HepG2 (cell line): ENCODE measurements around the gene DOK4. TPM values are rescaled to one million over a fixed set of nuclear protein-coding genes. Genes with fewer than 3 reads are reported as not detected.

ENCODE experiments used
- BRCA1 ChIP-seq: sonication (generic); formaldehyde crosslinking; IDR thresholded peaks from 2 replicates; pipeline ENCODE4 v1.4.0; 2020; ENCODE audit warnings: missing genetic modification reagents
- CCDC6 ChIP-seq: sonication (generic); formaldehyde crosslinking; IDR thresholded peaks from 2 replicates; pipeline ENCODE4 v1.8.1; 2022; ENCODE audit warnings: mild to moderate bottlenecking, missing genetic modification reagents, moderate library complexity
- CHD4 ChIP-seq: fragments of 200-600 bp; sonication (generic); IDR thresholded peaks from 2 replicates; pipeline ENCODE4 v1.7.0; 2017; ENCODE audit warnings: mild to moderate bottlenecking, low read length, borderline replicate concordance
- HMGA1 ChIP-seq: sonication (generic); formaldehyde crosslinking; conservative IDR thresholded peaks from 2 replicates; pipeline ENCODE4 v1.4.0; 2020; ENCODE audit warnings: missing genetic modification reagents
- IRF1 ChIP-seq: sonication (generic); formaldehyde crosslinking; IDR thresholded peaks from 2 replicates; pipeline ENCODE4 v1.4.0; 2020; ENCODE audit warnings: low read depth, mild to moderate bottlenecking, missing genetic modification reagents
- KAT2B ChIP-seq: fragments of 150-350 bp; IDR thresholded peaks from 2 replicates; pipeline ENCODE4 v1.6.1; 2014; ENCODE audit warnings: low read depth, low read length, borderline replicate concordance
- KAT7 ChIP-seq: IDR thresholded peaks from 2 replicates; pipeline ENCODE4 v1.6.1; 2018; ENCODE audit warnings: borderline replicate concordance, missing compliant biosample characterization
- KAT8 ChIP-seq: IDR thresholded peaks from 2 replicates; pipeline ENCODE4 v1.6.1; 2016; ENCODE audit warnings: missing genetic modification reagents, missing compliant biosample characterization
- MBNL3 ChIP-seq: fragments of 250-450 bp; sonication (Bioruptor Pico); conservative IDR thresholded peaks from 2 replicates; pipeline ENCODE4 v1.8.0; 2022; ENCODE audit warnings: mild to moderate bottlenecking, inconsistent platforms
- SP5 ChIP-seq: IDR thresholded peaks from 2 replicates; pipeline ENCODE4 v1.6.1; 2016; ENCODE audit warnings: low read depth, borderline replicate concordance
- YEATS2 ChIP-seq: sonication (generic); formaldehyde crosslinking; IDR thresholded peaks from 2 replicates; pipeline ENCODE4 v1.4.0; 2020; ENCODE audit warnings: missing genetic modification reagents, borderline replicate concordance
- ZFP62 ChIP-seq: sonication (generic); formaldehyde crosslinking; IDR thresholded peaks from 2 replicates; pipeline ENCODE4 v1.4.0; 2020; ENCODE audit warnings: missing genetic modification reagents
- ZNF781 ChIP-seq: sonication (generic); formaldehyde crosslinking; IDR thresholded peaks from 2 replicates; pipeline ENCODE4 v1.5.1; 2020; ENCODE audit warnings: borderline replicate concordance, mild to moderate bottlenecking, missing genetic modification reagents; ENCODE audit errors: not compliant biosample characterization
- polyA plus RNA-seq, 8 experiments: library from polyadenylated mRNA; depleted of rRNA in 3 of 8; stranded (reverse) in 7 of 8; unstranded in 1 of 8; fragments of >200 nt; fragmentation: Illumina TruSeq in 4 of 8; extraction: Trizol in 4 of 8; gene quantifications; 2 replicates each; pipeline versions ENCODE4 v1.2.1 to v1.2.3, GENCODE V29; 2011 to 2016; ENCODE audit warnings: low read depth in 4 of 8, missing spikeins in 1 of 8, mixed read lengths in 1 of 8; ENCODE audit not compliant: insufficient read depth in 1 of 8
- total RNA-seq, 5 experiments: library from RNA; depleted of rRNA; stranded (reverse); fragments of >200 nt; fragmentation: Illumina TruSeq; extraction: Trizol; gene quantifications; 2 replicates each; pipeline ENCODE4 v1.2.3, GENCODE V29; 2016; ENCODE audit warnings: low read depth in 1 of 5
- TF ChIP-seq, protein P1 (sequence below): sonication (generic); formaldehyde crosslinking; IDR thresholded peaks from 2 replicates; pipeline ENCODE4 v1.8.1; 2023; ENCODE audit warnings: missing genetic modification reagents, mild to moderate bottlenecking, borderline replicate concordance
- TF ChIP-seq, protein P2 (sequence below): sonication (generic); formaldehyde crosslinking; IDR thresholded peaks from 2 replicates; pipeline ENCODE4 v1.5.1; 2020; ENCODE audit warnings: mild to moderate bottlenecking, missing genetic modification reagents, moderate library complexity
- TF ChIP-seq, protein P3 (sequence below): sonication (generic); formaldehyde crosslinking; IDR thresholded peaks from 2 replicates; pipeline ENCODE4 v1.5.0; 2020; ENCODE audit warnings: mild to moderate bottlenecking, missing genetic modification reagents, borderline replicate concordance
- TF ChIP-seq, protein P4 (sequence below): IDR thresholded peaks from 2 replicates; pipeline ENCODE4 v1.6.1; 2016; ENCODE audit warnings: missing compliant biosample characterization, missing genetic modification reagents, borderline replicate concordance

DOK4 gene
- total and polyA plus RNA-seq, 2 of the 13 experiments (the other 11 are each of a cell fraction or from before 2014, with no cell fraction given): 52.7 to 70.0 TPM

- no peak for TF ChIP-seq CHD4
- no peak for TF ChIP-seq BRCA1 (CRISPR knock-in tag)
- no peak for TF ChIP-seq CCDC6 (CRISPR knock-in tag)
- TF ChIP-seq ZFP62 (CRISPR knock-in tag): no peak
- no peak for TF ChIP-seq KAT8 (CRISPR knock-in tag)
- TF ChIP-seq, protein P1, sequence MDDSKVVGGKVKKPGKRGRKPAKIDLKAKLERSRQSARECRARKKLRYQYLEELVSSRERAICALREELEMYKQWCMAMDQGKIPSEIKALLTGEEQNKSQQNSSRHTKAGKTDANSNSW (CRISPR knock-in tag): no peak
- TF ChIP-seq, protein P2, sequence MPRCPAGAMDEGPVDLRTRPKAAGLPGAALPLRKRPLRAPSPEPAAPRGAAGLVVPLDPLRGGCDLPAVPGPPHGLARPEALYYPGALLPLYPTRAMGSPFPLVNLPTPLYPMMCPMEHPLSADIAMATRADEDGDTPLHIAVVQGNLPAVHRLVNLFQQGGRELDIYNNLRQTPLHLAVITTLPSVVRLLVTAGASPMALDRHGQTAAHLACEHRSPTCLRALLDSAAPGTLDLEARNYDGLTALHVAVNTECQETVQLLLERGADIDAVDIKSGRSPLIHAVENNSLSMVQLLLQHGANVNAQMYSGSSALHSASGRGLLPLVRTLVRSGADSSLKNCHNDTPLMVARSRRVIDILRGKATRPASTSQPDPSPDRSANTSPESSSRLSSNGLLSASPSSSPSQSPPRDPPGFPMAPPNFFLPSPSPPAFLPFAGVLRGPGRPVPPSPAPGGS (CRISPR knock-in tag): no peak; the same call in 1 of the 2 replicates
- TF ChIP-seq ZNF781 (CRISPR knock-in tag): peak; percentile 19
- no peak for TF ChIP-seq HMGA1 (CRISPR knock-in tag)
- TF ChIP-seq KAT2B: no peak
- no peak for TF ChIP-seq KAT7 (CRISPR knock-in tag)
- TF ChIP-seq, protein P3, sequence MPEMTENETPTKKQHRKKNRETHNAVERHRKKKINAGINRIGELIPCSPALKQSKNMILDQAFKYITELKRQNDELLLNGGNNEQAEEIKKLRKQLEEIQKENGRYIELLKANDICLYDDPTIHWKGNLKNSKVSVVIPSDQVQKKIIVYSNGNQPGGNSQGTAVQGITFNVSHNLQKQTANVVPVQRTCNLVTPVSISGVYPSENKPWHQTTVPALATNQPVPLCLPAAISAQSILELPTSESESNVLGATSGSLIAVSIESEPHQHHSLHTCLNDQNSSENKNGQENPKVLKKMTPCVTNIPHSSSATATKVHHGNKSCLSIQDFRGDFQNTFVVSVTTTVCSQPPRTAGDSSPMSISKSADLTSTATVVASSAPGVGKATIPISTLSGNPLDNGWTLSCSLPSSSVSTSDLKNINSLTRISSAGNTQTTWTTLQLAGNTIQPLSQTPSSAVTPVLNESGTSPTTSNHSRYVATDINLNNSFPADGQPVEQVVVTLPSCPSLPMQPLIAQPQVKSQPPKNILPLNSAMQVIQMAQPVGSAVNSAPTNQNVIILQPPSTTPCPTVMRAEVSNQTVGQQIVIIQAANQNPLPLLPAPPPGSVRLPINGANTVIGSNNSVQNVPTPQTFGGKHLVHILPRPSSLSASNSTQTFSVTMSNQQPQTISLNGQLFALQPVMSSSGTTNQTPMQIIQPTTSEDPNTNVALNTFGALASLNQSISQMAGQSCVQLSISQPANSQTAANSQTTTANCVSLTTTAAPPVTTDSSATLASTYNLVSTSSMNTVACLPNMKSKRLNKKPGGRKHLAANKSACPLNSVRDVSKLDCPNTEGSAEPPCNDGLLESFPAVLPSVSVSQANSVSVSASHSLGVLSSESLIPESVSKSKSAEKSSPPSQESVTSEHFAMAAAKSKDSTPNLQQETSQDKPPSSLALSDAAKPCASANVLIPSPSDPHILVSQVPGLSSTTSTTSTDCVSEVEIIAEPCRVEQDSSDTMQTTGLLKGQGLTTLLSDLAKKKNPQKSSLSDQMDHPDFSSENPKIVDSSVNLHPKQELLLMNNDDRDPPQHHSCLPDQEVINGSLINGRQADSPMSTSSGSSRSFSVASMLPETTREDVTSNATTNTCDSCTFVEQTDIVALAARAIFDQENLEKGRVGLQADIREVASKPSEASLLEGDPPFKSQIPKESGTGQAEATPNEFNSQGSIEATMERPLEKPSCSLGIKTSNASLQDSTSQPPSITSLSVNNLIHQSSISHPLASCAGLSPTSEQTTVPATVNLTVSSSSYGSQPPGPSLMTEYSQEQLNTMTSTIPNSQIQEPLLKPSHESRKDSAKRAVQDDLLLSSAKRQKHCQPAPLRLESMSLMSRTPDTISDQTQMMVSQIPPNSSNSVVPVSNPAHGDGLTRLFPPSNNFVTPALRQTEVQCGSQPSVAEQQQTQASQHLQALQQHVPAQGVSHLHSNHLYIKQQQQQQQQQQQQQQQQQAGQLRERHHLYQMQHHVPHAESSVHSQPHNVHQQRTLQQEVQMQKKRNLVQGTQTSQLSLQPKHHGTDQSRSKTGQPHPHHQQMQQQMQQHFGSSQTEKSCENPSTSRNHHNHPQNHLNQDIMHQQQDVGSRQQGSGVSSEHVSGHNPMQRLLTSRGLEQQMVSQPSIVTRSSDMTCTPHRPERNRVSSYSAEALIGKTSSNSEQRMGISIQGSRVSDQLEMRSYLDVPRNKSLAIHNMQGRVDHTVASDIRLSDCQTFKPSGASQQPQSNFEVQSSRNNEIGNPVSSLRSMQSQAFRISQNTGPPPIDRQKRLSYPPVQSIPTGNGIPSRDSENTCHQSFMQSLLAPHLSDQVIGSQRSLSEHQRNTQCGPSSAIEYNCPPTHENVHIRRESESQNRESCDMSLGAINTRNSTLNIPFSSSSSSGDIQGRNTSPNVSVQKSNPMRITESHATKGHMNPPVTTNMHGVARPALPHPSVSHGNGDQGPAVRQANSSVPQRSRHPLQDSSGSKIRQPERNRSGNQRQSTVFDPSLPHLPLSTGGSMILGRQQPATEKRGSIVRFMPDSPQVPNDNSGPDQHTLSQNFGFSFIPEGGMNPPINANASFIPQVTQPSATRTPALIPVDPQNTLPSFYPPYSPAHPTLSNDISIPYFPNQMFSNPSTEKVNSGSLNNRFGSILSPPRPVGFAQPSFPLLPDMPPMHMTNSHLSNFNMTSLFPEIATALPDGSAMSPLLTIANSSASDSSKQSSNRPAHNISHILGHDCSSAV (CRISPR knock-in tag): no peak
- TF ChIP-seq, protein P4, sequence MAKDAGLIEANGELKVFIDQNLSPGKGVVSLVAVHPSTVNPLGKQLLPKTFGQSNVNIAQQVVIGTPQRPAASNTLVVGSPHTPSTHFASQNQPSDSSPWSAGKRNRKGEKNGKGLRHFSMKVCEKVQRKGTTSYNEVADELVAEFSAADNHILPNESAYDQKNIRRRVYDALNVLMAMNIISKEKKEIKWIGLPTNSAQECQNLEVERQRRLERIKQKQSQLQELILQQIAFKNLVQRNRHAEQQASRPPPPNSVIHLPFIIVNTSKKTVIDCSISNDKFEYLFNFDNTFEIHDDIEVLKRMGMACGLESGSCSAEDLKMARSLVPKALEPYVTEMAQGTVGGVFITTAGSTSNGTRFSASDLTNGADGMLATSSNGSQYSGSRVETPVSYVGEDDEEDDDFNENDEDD (CRISPR knock-in tag): no peak
- TF ChIP-seq YEATS2: no peak
- TF ChIP-seq IRF1 (CRISPR knock-in tag): no peak
- TF ChIP-seq MBNL3 (CRISPR knock-in tag): no peak
- no peak for TF ChIP-seq SP5
Observed at GRCh38 chr16:57475711-57476339, 10.5 kb downstream of the DOK4 start (continued).
